ENCODE data around the gene STK11IP.
A peak's percentile ranks its signal among the peaks of the same experiment; 100 is the strongest.

The STK11IP gene

DNA sequence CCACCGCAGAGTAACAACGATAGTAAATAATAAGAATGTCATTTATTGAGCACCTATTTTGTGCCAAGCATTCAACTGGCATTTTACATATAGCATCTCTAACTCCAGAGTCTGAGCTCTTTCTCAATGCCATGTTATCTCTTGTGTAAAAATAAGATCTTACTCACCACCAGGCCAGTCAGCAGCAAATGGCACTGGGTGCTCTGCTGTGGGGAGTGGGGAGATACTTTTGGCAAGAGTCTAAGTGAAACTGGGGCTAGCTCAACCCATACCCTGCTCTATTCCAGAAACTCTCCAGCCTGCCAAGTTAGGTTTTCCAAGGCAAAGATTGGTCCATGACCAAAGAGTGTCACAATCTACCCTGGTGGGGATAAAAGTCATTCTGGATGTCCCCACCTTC is 24.8 kb downstream of the STK11IP start:
- DNase-seq: no peak

DNA sequence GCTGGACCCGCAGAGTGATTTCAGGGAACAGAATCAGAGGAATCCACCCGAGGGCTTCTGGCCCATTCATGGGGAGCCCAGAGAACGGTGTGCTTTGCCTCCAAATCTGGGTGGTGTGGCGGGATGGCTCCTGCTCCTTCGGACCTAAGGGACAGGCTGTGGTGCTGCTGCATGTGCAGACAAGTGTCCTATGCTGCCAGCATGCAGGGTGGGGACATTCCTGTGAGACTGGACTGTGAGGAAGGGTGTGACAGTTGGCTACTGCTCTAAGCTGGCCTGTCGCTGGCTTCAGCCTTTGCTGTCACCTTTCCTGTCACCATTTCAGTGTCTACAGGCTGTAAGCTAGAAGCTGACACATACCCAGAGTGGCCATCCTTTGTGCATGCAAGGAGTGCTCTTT is 26.9 kb downstream of the STK11IP start:
- DNase-seq: no peak

DNA sequence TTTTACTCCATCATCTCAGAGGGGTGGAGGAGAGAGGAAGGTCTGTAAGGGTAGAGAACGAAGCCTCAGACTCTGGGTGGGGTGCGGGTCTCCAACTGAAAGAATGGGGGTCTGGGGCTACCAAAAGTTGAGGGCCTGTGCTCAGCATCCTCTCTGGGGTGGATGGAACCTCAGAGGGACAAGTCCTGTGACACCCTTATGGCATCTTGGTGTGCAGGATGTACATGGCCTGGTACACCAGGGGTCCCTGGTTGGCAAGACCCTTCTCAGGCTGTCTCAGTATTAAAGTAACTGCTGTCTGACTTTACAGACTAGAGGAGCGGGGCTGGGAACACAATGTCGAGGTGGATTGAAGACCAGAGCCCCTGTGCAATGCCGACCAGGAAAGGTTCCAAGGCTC is 27.5 kb downstream of the STK11IP start:
- DNase-seq: no peak

DNA sequence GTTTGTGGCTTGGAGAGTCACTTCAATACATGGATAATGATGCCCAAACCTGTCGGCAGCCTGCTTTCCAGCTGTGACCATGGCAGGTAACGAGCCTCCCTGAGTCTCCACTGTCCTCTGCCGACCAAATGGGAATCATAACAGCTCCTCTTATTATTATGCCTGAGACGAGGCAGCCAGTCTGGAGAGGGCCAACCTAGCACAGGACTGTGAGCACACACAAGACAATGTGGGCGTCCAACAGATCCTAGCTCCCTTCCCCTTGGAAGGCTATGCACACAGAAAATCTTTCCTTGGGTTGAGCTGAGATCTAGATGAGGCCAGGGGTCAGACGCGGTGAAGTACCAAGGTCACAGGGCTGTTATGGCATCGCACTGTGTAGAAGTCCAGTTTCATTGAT is 28.9 kb downstream of the STK11IP start:
- no peak for DNase-seq

DNA sequence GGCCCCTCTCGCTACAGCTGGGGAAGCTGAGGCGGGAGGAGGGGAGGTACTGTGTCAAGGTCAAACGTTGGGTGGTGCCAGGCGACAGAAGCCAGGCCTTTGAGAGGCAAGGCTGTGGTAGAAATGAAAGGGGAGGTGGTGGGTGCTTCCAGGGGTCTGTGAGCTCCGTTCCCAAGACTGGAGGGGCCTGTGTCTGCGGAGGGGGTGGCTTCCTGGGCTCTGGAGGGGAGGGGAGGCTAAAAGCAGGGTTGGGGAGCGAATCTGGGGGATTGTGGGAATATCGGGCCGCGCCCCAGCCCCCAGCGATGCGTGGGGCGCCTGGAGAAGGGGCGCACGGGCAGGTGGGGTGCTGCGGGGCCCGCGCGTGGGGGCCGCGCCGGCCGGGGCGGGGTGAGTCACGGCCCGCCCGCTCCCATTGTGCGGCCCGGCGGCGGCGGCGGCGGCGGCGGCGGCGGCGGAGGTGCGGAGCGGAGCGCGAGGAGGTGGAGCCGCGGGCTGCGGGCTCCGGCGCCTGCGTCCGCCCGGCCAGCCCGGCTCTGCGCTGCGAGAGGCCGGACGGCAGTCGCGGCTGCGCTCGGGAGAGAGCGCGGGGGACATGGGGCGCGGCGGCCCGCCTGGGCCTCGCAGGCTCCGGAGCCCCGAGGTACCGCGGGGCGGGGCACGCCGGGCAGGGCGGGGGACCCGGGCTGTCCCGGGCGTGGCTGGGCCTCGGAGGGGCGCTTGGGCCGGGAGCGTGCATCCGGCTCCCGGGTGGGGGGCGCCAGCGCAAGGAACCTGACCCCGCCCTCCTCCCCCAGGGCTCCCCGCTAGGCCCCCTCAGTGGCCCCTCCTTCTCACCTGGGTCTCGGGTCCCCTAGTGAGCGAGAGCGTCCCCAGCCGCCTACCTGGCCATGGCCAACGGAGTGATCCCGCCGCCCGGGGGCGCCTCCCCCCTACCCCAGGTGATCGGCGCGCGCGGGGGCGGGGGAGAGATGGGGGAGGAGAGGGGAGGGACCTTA is 29.7 kb downstream of the STK11IP start, which contains the start of gene SLC4A3:
Gene SLC4A3, plus strand, starts transcription at position 528 of the 998 bp plus-strand sequence. Its CDS starts 363 bp downstream, at position 891.
- peak in 1 of 2 experiments; percentile 25 for DNase-seq

DNA sequence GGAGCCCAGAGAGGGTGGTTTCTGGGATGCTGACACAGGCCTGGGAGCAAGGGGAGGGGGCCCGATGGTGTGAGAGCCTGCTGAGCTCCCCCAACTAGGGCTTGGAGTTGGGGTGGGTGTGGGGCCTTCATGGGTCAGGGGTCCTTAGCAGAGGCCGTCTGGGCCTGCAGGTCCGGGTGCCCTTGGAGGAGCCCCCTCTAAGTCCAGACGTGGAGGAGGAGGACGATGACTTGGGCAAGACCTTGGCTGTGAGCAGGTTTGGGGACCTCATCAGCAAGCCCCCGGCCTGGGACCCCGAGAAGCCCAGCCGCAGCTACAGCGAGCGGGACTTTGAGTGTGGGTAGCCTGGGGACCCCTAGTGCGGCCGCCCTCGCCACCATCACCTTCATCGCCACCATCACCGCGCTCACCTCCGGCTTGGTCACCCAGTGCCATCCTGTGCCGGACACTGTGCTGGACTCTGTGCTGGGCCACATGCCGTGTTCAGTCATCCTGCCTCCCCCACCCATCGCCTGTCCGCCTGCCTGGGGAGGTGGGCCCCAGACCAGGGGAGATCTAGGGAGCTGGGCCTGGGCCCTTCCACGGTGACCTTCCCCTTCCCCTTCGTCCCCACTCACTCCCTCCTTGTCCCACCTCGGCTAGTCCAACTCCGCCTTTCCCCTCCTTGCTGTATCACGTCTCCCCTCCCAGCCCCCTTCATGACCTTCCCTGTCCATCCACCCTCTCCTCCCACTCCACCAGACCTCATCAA is 30.8 kb downstream of the STK11IP start:
- DNase-seq: no peak

DNA sequence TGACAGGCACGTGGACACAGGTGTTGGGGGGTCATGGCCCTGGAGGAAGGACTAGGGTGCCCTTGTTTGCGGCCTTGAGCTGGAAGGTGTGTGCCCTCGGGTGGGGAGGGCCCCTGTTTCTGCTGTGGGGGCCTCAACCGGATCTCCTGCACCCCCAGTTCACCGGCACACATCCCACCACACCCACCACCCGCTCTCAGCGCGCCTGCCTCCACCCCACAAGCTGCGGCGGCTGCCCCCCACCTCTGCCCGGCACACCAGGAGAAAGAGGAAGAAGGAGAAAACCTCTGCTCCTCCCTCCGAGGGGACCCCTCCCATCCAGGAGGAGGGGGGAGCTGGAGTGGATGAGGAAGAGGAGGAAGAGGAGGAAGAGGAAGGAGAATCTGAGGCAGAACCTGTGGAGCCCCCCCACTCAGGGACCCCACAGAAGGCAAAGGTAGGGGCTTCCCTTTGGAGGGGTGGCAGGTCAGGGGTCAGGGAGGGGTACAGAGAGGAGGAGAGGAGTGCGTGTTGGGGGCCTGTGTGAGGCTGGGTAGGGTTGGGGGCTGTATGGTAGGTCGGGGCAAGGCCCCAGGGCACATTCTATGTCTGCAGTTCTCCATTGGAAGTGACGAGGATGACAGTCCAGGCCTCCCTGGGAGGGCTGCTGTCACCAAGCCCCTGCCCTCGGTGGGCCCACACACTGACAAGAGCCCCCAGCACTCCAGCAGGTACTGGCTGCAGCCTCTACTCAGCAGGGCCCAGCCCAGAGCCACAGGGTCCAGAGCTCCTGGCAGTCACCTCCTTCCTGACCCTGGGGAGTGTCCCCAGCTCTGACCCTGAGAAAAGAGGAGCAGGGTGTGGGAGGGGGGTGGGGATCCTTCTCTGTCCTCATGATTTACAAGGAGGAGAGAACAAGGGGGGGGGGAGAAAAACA is 31.6 kb downstream of the STK11IP start:
- no peak for DNase-seq

DNA sequence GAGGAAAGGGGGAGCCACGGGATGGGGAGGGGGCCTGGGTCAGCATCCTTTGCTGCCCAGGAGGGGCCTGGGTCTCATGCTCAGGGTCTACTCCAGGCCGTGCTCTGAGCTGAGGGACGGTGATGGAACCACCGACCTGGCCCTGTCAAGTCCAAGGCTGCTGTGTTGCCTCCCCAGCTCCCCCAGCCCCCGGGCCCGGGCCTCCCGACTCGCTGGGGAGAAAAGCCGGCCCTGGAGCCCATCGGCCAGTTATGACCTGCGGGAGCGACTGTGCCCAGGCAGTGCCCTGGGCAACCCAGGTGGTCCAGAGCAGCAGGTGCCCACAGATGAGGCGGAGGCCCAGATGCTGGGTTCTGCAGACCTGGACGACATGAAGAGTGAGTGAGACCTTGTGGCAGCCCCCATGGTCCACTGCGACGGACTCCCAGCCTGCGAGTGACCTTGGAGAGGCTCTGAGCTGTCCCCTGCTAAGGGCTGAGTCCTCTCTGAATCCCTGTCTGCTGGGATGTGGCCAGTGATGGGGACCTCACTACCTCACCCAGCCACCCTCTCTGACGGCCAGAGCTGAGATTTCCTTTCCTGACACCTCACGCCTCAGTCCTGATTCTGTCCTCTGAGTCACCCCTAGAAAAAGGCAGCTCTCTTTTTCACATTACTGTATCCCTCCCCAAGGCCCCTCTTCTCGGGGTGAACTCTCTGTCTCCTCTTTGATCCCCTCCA is 32.5 kb downstream of the STK11IP start:
- no peak for DNase-seq

DNA sequence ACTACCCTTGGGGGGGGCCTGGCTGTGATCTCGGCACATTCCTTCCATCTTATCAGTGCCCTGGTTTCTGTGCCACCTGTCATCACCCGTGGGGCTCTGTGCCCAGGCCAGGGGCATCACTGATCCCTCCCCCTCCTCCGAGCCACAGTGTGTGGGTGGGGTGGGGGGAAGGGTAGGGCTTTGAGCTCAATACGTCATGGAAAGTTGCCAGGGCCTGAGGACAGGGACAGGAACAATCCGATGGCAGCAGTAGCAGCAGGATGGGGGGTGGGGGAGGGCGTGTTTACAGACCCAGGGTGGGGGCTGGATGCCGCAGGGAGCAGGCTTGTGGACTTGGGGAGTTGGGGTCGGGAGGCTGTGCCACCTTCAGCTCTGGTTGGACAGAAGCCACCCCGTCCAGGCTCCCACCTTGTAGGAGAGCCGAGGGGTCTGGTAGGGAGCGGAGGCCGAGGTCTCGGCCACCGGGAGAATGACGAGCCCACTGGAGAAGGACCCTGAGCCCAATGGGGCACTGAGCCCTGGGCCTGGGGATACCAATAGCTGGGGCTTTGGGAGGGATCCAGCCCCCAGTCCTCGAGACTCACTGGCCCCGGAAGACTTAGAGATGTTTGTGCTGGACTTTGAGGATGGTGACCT is 33.2 kb downstream of the STK11IP start:
- DNase-seq: no peak

DNA sequence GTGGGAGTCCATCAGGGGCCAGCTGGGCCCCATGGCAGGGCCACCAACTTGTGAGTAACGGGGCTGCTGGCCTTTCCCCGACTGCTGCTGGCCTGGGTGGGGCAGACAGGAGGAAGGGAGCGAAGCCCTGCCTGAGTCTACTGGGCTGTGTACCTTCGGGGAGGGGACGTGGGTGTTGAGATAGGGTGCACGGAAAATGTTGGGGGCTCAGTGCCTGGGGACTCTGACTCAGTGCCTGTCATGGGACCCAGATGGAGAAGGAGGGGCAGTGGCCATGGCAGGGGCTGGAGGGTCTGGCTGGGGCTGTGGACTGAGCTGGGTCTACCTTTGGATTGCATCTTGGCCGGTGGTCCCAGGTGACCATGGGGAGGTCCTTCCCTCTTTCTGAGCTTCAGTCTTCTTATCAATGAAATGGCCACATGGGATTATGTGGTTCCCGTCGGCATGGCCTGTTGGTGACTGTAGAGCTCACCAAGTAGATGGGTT is 33.8 kb downstream of the STK11IP start:
- no peak for DNase-seq

DNA sequence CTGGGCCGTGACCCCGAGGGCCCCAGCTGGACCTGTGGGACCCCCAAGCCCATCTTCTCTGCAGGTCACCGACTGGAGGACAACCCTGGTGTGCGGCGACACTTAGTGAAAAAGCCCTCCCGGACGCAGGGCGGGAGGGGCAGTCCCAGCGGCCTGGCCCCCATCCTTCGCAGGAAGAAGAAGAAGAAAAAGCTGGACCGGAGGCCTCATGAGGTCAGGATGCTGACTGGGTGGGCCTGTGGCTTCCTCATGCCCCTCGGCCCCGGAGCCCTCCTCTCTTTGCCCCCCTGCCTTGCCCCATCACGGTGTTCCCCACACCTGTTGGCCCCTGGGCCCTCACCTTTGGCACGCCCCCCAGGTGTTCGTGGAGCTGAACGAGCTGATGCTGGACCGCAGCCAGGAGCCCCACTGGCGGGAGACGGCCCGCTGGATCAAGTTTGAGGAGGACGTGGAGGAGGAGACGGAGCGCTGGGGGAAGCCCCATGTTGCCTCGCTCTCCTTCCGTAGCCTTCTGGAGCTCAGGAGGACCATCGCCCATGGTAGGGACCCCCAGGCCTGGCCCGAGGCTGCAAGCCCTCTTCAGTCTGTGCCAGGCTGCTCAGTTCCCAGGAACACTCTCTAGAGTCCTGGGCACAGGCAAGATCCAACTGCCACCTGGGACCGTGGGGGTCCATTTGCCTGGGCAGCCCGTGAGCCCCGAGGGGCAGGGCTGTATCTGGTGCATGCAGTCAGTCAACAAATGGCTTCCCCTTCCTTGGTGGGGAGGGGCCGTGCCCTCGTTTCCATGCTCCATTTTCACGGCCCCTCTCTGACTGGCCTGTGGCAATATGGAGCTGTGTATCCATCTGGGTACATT is 34.5 kb downstream of the STK11IP start:
- no peak for DNase-seq

DNA sequence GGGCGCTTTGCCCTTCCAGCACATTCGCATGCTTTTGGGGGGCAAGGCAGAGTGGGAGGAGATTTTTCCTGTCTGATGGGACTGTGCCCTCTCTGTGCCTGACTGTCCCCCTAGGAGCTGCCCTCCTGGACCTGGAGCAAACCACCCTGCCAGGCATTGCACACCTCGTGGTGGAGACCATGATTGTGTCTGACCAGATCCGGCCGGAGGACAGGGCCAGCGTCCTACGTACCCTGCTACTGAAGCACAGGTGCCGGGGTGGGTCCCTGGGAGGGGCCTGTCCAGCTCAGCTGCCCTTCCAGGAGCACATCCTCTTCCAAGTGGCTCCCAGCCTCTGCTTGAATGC is 35.1 kb downstream of the STK11IP start:
- DNase-seq: no peak

DNA sequence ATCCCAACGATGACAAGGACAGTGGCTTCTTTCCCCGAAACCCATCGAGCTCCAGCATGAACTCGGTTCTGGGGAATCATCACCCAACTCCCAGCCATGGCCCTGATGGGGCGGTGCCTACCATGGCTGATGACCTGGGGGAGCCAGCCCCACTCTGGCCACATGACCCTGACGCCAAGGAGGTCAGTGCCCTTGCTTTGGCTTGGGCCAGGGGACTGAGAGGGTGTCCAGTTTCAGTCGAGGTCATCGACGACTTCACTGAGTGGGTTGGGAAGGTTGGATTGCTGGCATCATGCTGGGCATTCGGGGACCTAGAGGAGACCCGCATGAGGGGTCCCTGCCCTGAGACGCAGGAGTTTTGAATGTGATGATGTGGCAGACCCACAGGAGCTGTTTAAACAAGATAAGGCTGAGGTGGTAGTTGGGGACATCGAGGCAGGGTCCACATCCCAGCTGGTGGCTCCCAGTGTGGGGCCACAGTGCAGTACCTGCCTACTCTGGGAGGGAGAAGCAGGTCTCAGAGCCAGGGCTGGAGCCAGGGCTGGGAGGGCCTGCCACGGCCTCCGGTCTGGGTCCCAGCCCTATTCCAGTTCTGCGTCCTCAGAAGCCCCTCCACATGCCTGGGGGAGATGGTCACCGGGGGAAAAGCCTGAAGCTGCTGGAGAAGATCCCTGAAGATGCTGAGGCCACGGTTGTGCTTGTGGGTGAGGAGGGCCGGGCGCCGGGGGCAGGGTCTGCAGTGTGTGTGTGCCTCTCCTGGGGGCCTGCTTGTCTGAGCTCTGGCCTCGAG is 35.8 kb downstream of the STK11IP start:
- no peak for DNase-seq

DNA sequence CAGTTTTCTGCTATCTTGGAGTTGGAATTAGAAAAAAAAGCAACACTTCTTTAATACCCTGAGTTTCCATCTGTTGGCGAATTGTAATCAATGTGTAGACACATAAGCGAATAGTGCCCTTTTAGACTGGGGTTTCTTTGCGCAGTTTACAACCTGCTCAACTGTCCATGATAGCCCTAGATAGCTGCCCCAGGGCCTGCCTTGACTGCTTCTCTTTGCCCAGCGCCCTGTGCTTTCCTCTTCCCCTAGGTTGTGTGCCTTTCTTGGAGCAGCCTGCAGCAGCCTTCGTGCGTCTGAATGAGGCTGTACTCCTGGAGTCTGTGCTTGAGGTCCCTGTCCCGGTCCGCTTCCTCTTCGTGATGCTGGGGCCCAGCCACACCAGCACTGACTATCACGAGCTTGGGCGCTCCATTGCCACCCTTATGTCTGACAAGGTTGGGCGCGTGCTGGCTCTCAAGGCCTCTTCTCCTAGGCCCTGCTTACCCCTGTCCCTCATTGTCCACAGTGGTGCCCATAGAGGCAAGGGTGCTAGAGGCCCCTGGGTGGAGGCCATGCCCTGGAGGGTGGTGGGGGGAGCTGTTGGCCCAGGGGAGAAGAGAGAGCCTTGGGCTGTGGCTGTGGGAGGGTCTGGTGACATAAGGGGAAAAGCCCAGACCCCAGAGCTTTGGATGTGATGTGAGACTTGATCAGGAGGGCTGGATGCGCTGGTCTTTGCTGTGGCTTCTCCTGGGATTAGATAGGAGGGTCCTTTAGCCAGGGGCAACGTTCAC is 36.7 kb downstream of the STK11IP start:
- DNase-seq: no peak

DNA sequence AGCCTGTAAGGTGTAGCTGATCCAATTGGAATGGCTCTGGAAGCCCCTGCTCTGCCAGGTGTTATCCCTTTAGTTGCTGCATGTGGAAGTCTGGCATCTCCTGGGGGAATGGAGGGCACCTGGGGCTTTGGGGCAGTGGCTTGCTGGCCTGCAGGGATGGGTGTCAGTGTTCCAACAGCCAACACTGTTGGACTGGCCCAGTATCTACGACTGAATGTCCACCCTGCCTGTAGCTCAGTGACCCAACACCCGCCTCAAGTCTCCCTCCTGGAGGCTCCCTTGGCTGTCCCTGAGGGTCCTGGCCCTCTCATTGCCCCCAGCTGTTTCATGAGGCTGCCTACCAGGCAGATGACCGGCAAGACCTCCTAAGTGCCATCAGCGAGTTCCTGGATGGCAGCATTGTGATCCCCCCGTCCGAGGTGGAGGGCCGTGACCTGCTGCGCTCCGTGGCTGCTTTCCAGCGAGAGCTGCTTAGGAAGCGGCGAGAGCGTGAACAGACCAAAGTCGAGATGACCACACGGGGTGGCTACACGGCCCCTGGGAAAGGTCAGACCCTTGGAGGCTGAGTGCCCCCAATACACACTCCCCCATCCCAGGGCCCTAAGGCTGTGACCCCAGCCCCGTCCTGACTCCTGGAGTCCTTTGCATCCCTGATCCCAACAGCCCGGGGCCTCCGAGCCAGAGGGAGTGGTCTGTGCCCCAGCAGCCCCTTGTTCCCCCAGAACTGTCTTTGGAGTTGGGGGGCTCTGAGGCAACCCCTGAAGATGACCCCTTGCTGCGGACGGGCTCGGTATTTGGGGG is 37.5 kb downstream of the STK11IP start:
- DNase-seq: no peak

DNA sequence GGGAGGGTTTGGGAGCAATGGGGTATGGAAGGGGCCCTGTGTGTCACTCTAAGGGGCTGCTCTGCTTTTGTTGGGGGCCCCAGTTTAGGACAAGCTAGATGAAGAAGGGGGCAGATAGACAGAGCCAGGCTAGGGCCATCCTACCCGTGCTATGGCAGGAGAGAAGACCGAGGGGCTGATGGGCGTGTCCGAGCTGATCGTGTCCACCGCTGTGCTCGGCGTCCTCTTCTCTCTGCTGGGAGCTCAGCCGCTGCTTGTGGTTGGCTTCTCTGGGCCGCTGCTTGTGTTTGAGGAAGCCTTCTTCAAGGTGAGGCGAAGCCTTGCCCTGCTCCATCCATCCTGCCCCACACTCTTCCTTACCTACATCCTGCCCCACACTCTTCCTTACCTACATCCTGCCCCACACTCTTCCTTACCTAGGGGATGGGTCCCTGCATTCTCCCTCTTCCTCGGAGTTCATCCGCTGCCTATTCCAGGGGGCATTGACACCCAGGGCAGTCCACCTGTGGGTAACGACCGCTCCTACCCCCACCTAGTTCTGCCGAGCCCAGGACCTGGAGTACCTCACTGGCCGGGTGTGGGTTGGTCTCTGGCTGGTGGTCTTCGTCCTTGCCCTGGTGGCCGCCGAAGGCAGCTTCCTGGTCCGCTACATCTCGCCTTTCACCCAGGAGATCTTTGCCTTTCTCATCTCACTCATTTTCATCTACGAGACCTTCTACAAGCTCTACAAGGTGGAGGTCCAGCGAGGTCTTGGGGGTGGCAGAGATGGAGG is 38.7 kb downstream of the STK11IP start:
- DNase-seq: no peak

All from NCI-H446 (cell line).